HUES48 (cell line): Measurements from ENCODE around the gene CPPED1.

Source experiments
- H3K27ac ChIP-seq: one replicate; pipeline ENCODE4 v1.7.0; 2013; ENCODE audit warnings: low read depth, low read length, inconsistent platforms
- H3K27me3 ChIP-seq: 2 replicates; pipeline ENCODE4 v1.6.1; 2013; ENCODE audit warnings: mild to moderate bottlenecking, low read length; ENCODE audit not compliant: control insufficient read depth, insufficient read depth
- H3K36me3 ChIP-seq: 2 replicates; pipeline ENCODE4 v1.6.1; 2013; ENCODE audit warnings: low read length; ENCODE audit not compliant: control insufficient read depth, insufficient read depth
- H3K4me1 ChIP-seq: 2 replicates; pipeline ENCODE4 v1.6.1; 2013; ENCODE audit warnings: mild to moderate bottlenecking, low read length; ENCODE audit not compliant: control insufficient read depth, insufficient read depth
- H3K4me3 ChIP-seq: 2 replicates; pipeline ENCODE4 v1.5.1; 2013; ENCODE audit warnings: mild to moderate bottlenecking, low read depth, low read length
- H3K9ac ChIP-seq: 2 replicates; pipeline ENCODE4 v1.6.1; 2013; ENCODE audit warnings: mild to moderate bottlenecking, low read depth, low read length, moderate library complexity
- H3K9me3 ChIP-seq: 2 replicates; pipeline ENCODE4 v1.6.1; 2013; ENCODE audit warnings: low read length; ENCODE audit not compliant: control insufficient read depth, insufficient read depth

CPPED1 gene

DNA sequence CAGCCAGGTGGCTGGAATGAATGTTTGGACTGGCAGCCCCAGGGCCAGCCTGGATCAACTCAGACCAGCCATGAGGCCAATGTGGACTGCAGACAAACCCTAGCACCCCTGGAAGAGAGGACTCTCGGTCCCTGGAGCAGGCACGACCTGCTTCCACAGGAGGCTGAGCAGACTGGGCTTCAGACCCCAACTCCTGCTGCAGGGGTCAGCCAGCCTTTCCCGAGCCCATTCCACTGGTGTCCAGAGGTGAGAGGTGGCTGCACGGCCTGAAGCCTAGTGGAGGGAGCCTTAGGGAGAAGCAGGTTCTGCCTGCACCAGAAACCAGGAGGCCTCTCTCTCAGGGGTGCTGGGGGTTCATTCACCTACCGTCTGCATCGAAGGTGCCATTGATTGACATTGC lies 97.1 kb downstream of the CPPED1 start:
- H3K9ac ChIP-seq, result no peak overlapping the region
- H3K27ac ChIP-seq, result no peak overlapping the region
- H3K4me1 ChIP-seq, result peaks cover 9% of the 10 kb centered on the region; the same call in 1 of the 2 replicates
- H3K4me3 ChIP-seq, result no peak overlapping the region
- no peaks in the 10 kb centered on the region for H3K9me3 ChIP-seq
- no peaks in the 10 kb centered on the region for H3K27me3 ChIP-seq
- no peaks in the 10 kb centered on the region for H3K36me3 ChIP-seq

DNA sequence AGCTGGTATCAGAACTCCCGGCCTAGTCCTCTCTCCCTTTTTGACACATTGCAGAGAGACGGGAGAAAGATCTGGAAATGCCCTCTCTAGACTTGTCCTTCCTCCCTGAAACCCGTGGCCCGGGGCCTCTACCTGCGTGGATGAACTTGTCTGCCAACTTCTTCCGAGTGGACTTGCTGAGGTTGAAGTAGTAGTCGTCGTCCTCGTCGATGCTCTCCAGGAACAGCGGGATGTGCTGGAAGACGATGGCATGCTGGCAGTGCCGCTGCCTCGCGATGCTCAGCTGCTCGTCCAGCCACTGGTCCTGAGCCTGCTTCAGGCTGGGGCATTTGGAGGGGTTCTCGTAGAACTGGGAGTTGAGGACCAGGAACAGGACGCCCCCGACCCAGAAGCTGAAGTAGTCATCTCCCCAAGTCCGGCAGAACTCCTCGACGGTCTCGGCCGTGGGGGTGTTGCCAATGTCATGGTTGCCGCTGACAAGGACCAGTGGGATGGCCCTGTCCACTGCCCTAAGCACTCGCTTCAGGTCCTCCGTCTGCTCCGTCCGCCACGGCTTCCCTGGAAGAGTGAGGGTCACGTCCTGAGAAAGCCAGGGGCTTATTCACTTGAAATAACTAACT lies 99.1 kb downstream of the CPPED1 start:
- no peak overlapping the region for H3K9ac ChIP-seq
- H3K27me3 ChIP-seq, result no peaks in the 10 kb centered on the region
- peaks cover 9% of the 10 kb centered on the region; the same call in 1 of the 2 replicates for H3K4me1 ChIP-seq
- no peaks in the 10 kb centered on the region for H3K9me3 ChIP-seq
- no peak overlapping the region for H3K27ac ChIP-seq
- H3K36me3 ChIP-seq, result no peaks in the 10 kb centered on the region
- H3K4me3 ChIP-seq, result no peak overlapping the region

DNA sequence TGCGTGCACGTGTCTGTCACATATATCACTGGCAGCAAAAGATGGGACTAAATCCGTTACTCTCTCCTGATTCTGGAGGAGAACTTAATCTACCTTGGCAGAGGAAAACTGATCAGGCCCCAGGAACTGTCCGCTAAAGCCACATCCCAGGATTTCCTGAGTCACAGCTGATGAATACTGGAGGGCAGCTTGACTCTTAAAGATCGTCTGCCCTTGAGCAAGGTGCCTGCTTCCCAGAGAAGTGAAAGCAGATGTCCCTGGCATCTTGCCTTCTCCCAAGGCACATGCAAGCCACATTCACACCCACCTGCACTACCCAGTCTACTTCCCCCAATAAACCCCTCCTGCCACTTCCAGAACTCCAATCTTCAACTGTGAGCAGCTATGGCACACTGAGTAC lies 99.8 kb downstream of the CPPED1 start:
- no peak overlapping the region for H3K4me3 ChIP-seq
- no peak overlapping the region for H3K9ac ChIP-seq
- H3K36me3 ChIP-seq, result no peaks in the 10 kb centered on the region
- H3K27me3 ChIP-seq, result no peaks in the 10 kb centered on the region
- H3K27ac ChIP-seq, result no peak overlapping the region
- H3K9me3 ChIP-seq, result no peaks in the 10 kb centered on the region
- 0 out of 2 replicates have a peak, but pooled peaks cover 5% of the 10 kb centered on the region for H3K4me1 ChIP-seq

DNA sequence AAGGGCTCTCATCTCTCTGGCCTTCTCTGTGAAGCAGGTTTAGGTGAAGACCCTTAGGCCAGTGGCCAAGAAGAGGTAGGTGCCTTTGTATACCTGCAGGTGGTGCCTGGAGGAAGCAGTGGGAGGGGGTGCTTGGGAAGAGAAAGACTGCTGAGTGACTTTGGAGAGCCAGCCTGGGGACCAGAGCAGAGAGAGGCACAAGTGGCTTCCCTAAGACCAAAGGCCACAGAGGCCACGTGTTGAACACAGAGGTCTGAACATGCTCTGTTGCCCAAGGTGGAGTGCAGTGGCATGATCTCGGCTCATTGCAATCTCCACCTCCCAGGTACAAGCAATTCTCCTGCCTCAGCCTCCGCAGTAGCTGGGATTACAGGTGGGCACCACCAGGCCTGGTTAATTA lies 103.5 kb downstream of the CPPED1 start:
- no peaks in the 10 kb centered on the region for H3K27me3 ChIP-seq
- H3K9ac ChIP-seq, result no peak overlapping the region
- no peaks in the 10 kb centered on the region for H3K4me1 ChIP-seq
- no peak overlapping the region for H3K27ac ChIP-seq
- no peaks in the 10 kb centered on the region for H3K36me3 ChIP-seq
- no peak overlapping the region for H3K4me3 ChIP-seq
- H3K9me3 ChIP-seq, result no peaks in the 10 kb centered on the region

DNA sequence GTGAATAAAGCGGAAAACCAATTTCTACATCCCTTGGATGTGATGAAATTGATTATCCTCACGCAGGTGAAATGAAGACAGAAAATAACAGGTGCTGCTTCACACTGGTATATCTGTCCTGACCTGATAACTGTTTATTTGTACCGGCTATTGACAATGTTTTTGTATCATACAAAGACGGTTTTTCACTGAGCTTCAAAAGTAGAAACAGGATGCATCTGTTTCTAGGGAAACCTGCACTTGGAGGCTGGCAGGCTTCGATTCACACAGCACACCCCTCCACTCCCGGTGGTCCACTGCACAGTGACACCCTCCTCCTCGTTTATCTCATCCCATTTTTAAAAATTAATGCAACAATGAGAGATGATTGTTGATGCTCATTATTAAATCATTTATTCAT lies 104.5 kb downstream of the CPPED1 start:
- Histone ChIP-seq H3K4me3 (no peak overlapping the region), H3K4me1 (no peaks in the 10 kb centered on the region), H3K27me3 (no peaks in the 10 kb centered on the region), H3K36me3 (no peaks in the 10 kb centered on the region), H3K9ac (no peak overlapping the region), H3K9me3 (no peaks in the 10 kb centered on the region), H3K27ac (no peak overlapping the region)

DNA sequence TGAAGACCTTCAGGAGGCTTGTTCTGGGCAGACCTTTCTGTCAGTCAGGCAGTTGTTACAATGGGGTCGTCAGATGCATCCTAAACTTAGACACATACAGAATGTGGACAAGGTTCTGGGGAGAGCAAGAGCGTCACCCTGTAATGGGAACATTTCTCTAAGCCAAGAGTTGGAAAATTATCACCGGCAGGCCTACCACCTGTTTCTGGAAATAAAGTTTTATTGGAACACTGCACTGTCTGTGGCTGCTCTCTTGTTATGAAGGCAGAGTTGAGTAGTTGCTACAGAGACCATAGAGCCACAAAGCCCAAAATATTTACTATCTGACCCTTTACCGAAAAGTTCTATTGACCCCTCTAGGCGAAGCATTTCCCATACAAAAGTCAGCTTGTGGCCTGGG lies 106.2 kb downstream of the CPPED1 start:
- H3K9me3 ChIP-seq, result no peaks in the 10 kb centered on the region
- H3K9ac ChIP-seq, result no peak overlapping the region
- H3K27ac ChIP-seq, result no peak overlapping the region
- H3K4me3 ChIP-seq, result no peak overlapping the region
- H3K4me1 ChIP-seq, result no peaks in the 10 kb centered on the region
- no peaks in the 10 kb centered on the region for H3K27me3 ChIP-seq
- H3K36me3 ChIP-seq, result no peaks in the 10 kb centered on the region

DNA sequence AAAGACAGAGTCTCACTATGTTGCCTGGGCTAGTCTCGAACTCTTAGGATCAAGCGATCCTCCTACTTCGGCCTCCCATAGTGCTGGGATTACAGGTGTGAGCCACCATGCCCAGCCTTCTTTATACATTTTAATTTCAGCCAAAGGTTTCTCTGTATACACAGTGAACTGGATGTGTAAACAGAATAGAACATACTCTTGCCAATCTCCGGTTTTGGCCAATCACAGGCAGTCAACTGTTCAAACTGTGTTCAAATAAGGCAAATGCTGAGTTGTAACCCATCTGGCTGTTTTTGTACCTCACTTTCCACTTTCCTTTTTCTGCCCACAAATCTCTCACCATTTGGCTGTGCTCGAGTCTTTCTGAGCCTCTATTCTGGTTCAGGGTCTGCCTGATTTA lies 108.2 kb downstream of the CPPED1 start:
- no peaks in the 10 kb centered on the region for H3K9me3 ChIP-seq
- H3K36me3 ChIP-seq, result no peaks in the 10 kb centered on the region
- no peak overlapping the region for H3K9ac ChIP-seq
- H3K4me1 ChIP-seq, result no peaks in the 10 kb centered on the region
- H3K27me3 ChIP-seq, result no peaks in the 10 kb centered on the region
- no peak overlapping the region for H3K4me3 ChIP-seq
- no peak overlapping the region for H3K27ac ChIP-seq

DNA sequence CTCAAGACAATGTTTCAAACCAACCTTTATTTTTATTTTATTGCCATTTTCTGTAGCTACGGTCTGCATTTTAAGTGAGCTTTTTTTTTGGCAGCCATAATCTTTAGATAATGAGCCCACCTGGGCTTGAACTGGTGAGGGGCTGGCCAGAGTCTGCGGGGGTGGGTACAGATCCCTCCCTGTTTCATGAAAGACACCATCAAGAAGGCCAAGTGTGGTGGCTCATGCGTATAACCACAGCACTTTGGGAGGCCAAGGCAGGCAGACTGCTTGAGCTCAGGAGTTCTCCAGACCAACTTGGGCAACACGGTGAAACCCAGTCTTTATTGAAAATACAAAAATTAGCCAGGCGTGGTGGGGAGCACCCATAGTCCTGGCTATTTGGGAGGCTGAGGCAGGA lies 113.7 kb downstream of the CPPED1 start:
- no peak overlapping the region for H3K27ac ChIP-seq
- H3K36me3 ChIP-seq, result no peaks in the 10 kb centered on the region
- H3K9ac ChIP-seq, result no peak overlapping the region

DNA sequence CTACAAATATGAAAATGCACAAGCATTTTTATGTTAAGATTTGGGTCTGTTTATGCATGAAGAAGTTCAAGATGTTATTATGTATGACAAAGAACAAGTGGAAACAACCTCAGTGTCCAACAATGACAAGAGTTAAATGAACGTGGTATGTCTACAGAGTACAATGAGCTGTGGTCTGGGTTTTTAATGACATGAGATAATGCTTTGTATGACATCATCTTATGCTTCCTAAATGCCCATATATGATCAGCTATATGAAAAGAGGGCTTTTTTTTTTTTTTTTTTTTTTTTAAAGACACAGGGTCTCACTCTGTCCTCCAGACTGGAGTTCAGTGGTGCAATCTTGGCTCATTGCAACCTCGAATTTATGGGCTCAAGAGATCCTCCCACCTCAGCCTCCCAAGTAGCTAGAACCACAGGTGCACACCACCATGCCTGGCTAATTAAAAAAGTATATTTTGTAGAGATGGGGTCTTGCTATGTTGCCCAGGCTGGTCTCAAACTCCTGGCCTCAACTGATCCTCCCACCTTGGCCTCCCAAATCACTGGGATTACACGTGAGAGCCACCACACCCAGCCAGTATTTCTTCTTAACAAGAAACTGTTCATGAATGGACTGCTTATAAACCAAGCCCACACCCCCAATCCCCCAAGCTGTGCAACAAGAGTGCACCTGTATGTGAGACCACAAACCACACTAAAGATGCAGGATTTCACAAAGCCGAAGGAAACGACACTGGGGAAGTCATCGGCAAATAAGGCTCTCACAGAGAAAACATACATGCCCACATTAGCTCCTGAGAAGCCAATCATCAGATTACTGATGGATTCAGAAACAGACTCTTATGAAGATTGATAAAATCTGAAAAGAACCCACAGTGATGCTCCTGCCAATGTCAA lies 114.5 kb downstream of the CPPED1 start:
- H3K27me3 ChIP-seq, result no peaks in the 10 kb centered on the region
- H3K9me3 ChIP-seq, result no peaks in the 10 kb centered on the region
- no peak overlapping the region for H3K9ac ChIP-seq
- H3K4me3 ChIP-seq, result no peak overlapping the region
- no peak overlapping the region for H3K27ac ChIP-seq
- H3K36me3 ChIP-seq, result no peaks in the 10 kb centered on the region
- no peaks in the 10 kb centered on the region for H3K4me1 ChIP-seq

More for the DNA sequence above, 113.7 kb downstream of the CPPED1 start:
- no peaks in the 10 kb centered on the region for H3K9me3 ChIP-seq
- H3K4me1 ChIP-seq, result no peaks in the 10 kb centered on the region
- H3K4me3 ChIP-seq, result no peak overlapping the region
- H3K27me3 ChIP-seq, result no peaks in the 10 kb centered on the region

DNA sequence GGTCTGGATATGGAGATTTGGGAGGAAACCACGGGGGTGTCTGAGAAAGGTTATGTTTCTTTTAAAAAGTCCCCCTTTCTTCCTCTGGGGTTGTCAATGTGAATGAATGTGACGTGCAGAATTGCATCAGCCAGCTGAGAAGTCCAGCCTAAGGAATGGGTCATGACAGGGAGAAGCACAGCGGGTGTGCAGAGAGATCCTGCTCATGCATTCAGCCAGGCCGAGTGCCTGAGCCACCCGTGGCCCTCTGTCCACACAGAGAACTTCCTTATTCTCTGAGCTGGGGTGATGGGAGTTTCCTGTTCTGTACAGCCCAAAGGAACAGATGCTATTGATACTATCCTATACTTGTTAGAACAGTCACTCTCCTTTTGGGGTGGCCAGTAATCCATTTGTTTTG lies 117.9 kb downstream of the CPPED1 start:
- H3K36me3 ChIP-seq, result no peaks in the 10 kb centered on the region
- no peak overlapping the region for H3K4me3 ChIP-seq
- no peak overlapping the region for H3K27ac ChIP-seq
- H3K27me3 ChIP-seq, result no peaks in the 10 kb centered on the region
- peaks cover under 1% of the 10 kb centered on the region for H3K4me1 ChIP-seq
- no peak overlapping the region for H3K9ac ChIP-seq
- H3K9me3 ChIP-seq, result no peaks in the 10 kb centered on the region

DNA sequence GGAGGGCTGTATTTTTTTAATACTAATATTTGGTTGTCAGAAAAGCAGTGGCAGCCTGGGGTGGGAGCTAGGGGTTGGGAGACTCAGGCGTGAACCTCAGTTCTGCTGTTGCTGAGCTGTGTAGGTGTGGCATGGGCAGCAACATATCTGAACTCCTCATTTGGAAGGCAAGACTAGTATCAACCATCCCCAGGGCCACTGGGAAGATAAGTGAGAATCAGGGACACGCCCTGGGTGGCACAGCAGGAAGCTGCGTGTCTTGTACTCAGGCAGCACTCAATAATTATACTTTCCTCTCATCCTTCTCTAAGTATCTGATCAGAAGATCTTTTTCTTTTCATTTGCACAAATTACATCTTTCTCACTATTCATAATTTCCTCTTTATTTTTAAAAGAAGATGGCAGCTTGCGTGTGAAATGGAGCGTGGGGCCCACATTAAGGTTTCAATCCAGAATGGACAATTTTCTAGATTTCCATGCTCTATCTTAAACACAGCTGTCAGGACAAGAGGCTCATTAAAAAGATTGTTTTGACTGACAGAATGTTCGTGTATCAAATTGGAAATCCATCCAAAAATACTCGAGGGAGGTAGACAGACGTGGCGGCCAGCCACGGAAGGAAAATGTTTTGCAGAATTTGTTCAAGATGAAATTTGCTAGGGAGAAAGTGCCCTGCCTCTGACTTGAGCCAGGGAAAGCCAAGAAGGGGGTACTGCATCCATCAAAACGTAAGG lies 121.1 kb downstream of the CPPED1 start:
- Histone ChIP-seq H3K4me3 (no peak overlapping the region), H3K27me3 (no peaks in the 10 kb centered on the region), H3K9ac (no peak overlapping the region), H3K4me1 (peaks cover 26% of the 10 kb centered on the region), H3K27ac (no peak overlapping the region), H3K36me3 (no peaks in the 10 kb centered on the region), H3K9me3 (no peaks in the 10 kb centered on the region)
